ENCODE results near the gene ARHGAP15.

ARHGAP15 gene

GRCh38 chr2:143195511-143195910 lies 66.3 kb downstream of the ARHGAP15 start:
- DNase-seq (ENCODE audit: low read depth) = no peak
- TF ChIP-seq CTCF (conservative IDR thresholded peaks at IDR 0.05; ENCODE audit: low read depth, low read length) = no peak
- H3K4me3 ChIP-seq (ENCODE audit: low read depth, low read length) = no peak overlapping the region

GRCh38 chr2:143204062-143204461 lies 74.8 kb downstream of the ARHGAP15 start:
- DNase-seq (ENCODE audit: low read depth) = no peak
- TF ChIP-seq CTCF (conservative IDR thresholded peaks at IDR 0.05; ENCODE audit: low read depth, low read length) = no peak
- H3K4me3 ChIP-seq (ENCODE audit: low read depth, low read length) = no peak overlapping the region

DNA sequence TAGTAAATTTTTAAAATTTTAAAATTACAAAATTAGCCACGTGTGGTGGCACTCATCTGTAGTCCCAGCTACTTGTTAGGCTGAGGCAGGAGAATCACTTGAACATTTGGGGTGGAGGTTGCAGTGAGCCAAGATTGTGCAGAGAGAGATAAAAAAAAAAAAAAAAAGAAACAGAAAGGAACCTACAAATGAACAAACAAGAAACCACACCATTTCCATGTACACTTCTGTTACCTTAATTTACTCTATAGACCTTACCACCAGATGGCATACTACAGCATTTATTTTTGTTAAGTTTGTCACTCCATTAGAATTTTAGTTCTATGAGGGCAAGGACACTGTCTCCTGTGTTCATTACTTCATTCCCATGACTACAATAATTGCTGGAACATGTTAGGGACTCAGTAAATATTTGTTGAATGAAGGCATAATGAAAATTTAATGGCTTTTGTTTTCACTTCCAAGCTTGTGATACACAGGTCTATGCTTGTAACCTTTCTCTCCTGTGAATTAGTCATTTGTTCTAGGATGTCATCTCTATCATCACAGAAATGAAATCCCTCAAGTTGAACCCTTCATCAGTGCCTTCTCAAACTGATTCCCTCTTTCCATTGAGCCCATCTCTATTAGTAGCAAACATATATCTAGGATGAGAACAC lies 76.0 kb downstream of the ARHGAP15 start:
- DNase-seq (ENCODE audit: low read depth) = peak; percentile 39
- H3K4me3 ChIP-seq (ENCODE audit: low read depth, low read length) = no peak overlapping the region
- TF ChIP-seq CTCF (conservative IDR thresholded peaks at IDR 0.05; ENCODE audit: low read depth, low read length) = peak; percentile 51

- TF ChIP-seq CTCF (conservative IDR thresholded peaks at IDR 0.05; ENCODE audit: low read depth, low read length) = no peak
- peak; percentile 5 for DNase-seq (ENCODE audit: low read depth)
- H3K4me3 ChIP-seq (ENCODE audit: low read depth, low read length) = no peak overlapping the region
Observed at GRCh38 chr2:143209570-143210445, 80.6 kb downstream of the ARHGAP15 start.

- no peak for DNase-seq (ENCODE audit: low read depth)
- H3K4me3 ChIP-seq (ENCODE audit: low read depth, low read length) = no peak overlapping the region
- no peak for TF ChIP-seq CTCF (conservative IDR thresholded peaks at IDR 0.05; ENCODE audit: low read depth, low read length)
Observed at GRCh38 chr2:143210446-143210819, 81.2 kb downstream of the ARHGAP15 start.

GRCh38 chr2:143217512-143218115 lies 88.4 kb downstream of the ARHGAP15 start:
- no peak for DNase-seq (ENCODE audit: low read depth)
- no peak for TF ChIP-seq CTCF (conservative IDR thresholded peaks at IDR 0.05; ENCODE audit: low read depth, low read length)
- no peak overlapping the region for H3K4me3 ChIP-seq (ENCODE audit: low read depth, low read length)

Measured in choroid plexus epithelial cell (primary cell).